ENCODE data around the gene NEURL1.
"Not testable (repeated sequence)": the region's sequence is repeated elsewhere in the genome, so short reads cannot be mapped to it uniquely, and the experiment has no call there.

Gene NEURL1

DNA sequence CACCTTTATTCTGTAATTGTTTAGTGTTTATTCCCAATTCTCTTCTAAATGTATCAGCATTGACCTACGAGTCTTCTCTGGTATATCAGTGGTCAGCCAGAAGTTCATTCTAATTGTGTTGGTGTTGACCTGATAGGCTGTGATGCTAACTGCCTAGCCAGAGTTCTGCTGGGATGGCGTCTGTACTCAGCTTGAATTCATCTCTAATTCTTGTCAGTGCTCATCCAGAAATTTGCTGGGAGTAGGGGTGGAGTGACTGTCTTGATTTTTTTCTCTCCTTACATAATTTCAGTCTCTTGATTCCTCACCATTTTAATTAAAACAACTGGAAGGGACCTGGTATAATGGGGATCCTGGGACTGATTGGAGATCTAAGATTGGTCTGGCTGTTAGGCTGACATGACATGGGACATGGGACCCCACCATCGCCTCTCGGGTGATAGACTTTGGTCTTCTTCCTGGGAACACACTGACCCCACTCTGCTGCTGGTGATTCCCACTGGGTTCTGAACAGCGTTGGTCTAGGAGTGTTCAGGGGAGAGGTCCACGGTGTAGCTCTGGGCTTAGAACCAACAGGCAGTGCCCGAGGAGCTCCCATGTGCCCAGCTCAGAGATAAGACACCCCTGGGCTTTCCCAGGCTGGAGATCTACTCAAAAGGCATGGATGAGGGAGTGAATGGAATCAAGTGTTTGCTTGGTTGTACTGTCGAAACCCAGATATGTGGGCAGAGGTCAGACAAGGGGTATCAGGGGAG, 3.8 kb downstream of the NEURL1 start:
- no peak for DNase-seq

DNA sequence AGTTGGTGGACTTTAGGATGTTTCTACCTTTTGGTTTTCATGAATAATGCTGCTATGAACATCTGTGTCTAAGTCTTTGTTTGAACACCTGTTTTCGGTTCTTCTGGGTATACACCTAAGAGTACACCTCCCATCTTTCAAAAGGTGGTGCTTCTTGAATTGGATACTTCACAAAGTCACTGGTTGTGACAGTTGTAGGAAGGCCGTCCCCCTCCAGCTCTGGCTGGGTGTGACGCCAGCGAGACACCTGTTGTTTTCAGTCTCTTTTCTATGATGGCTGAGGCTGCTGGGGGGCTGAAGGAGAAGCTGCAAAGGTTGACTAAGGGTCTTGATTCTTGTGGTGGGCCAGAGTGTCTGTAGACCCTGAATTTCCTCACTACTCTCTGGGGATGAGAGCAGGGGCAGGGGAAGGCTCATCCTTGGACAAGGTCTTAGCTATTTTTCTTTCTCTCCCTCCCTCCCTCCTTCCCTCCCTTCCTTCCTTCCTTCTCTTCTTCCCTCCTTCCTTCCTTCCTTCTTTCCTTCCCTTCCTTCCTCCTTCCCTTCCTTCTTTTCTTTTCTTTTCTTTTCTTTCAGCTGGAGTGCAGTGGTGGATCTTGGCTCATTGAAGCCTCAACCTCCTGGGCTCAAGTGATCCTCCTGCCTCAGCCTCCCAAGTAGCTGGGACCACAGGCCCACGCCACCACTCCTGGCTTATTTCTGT, 5.6 kb downstream of the NEURL1 start:
- DNase-seq = no peak

DNA sequence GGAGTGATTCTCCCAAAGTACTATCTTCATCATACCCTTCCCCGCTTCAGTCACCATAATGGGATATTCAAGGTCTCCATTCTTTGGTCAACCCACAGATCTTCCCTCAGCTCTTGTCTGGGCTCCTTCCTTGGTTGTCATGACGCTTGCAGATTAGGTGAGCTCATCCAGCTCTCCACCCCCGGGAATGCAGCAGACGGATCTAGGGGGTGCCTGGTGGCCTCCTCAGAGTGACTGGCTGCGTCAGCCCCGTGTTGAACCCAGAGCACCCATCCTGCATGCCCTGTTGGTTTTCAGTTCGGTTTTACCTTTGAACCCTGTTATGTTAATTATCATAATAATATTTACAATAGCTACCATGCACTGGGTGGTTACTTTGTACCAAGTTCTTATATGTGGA, 6.4 kb downstream of the NEURL1 start:
- no peak for DNase-seq

DNA sequence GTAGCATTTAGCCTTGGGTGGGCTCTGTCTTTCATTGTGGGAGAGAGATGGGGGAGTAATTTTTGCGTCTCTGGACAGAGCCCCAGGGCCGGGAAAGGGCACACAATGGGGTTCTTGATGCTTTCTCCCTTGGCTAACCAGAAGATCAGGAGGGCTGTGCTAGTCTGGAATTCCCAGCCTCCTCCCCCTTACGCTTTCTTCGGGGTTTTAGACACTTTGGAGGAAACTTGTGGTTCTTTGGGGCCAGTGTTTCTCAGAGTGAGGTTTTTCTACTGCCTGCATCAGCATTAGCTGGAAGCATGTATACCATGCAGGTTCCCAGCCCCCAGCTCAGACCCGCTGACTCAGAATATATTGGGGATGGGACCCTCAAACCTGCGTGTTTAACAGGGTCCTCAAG, 7.0 kb downstream of the NEURL1 start:
- DNase-seq = no peak

DNA sequence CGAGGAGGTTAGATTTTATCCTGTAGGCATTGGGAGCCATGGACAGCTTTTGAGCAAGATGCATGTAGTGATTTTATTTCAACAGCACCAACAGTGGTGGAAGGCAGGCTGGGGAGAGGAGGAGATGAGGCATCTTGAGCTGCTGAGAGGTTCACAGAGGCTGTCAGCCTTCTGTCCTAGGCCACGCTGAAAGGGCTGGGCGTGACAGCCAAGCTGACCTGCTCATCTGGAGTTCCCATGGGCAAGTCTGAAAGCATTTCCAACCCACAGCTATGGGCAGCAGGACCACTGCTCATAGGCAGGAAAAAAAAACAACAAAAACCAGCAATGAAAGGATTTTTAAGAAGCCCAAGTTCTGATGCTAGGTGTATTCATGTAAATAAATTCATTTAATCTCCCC, 7.7 kb downstream of the NEURL1 start:
- DNase-seq = no peak

DNA sequence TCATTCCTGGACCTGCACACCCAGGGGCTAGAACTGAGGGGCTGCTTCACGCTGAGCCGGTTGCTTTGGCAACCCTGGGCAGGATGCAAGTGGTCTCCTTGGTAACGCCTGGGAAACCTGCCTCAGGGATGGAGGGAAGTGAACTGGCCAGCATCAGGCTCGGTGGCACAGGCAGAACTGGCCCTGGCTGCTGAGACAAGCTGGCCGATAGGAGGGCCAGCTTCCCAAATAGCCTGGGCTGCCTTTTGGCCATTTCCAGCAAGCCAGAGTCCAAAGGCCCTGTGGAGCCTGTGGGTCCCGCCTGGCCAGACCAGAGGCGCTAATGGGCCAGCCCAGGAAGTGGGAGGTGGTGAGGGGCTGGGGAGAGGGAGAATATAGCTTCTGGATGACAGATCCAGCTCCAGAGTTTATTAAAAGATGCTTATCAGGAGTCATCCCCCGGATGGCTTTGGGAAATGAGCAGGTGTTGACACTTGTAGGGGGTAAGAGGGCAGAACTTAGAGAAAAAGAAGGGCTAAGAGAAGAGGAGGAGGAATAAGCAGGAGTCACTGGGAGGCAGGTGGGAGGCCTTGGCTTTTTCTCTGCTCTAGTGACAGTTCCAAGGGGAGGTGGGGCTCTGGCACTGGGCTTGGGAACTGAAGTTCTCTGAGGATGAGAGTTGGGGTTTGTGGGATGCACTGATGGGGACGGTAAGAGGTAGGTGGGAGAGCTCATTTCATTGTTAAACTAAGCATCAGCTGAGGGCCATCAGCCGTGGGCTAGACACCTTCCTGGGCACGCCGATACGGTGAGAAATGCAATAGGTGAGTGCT, 9.6 kb downstream of the NEURL1 start:
- no peak for DNase-seq

DNA sequence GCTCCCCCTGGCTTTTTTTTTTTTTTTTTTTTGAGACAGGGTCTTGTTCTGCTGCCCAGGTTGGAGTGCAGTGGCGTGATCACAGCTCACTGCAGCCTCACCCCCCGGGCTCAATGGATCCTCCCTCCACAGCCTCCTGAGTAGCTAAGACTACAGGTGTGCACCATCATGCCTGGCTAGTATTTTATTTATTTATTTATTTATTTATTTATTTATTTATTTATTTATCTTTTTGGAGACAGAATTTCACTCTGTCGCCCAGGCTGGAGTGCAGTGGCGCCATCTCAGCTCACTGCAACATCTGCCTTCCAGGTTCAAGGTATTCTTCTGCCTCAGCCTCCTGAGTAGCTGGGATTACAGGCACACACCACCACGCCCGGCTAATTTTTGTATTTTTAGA, 10.3 kb downstream of the NEURL1 start:
- not testable (repeated sequence) for DNase-seq

DNA sequence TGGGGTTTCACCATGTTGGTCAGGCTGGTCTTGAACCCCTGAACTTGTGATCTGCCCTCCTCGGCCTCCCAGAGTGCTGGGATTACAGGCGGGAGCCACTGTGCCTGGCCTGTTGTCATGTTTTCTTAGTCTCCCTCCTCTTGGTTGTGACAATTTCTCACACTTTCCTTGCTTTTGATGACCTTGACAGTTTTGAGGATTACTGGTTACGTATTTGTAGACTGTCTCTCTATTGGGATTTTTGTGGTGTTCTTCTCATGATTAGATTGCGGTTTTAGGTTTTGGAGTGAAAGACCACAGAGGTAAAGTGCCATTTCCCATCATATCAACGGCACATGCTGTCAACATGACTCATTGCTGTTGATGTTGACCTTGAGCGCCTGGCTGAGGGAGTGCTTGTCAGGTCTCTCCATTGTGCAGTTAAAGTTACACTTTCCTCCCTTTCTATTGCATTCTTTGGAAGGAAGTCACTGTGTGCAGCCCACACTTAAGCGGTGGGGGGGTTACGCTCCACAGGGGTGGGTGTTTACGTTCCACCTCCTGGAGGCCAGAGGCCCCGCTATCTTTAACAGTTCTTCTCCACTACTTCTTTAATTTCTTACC, 10.8 kb downstream of the NEURL1 start:
- peak; percentile 72 for DNase-seq

DNA sequence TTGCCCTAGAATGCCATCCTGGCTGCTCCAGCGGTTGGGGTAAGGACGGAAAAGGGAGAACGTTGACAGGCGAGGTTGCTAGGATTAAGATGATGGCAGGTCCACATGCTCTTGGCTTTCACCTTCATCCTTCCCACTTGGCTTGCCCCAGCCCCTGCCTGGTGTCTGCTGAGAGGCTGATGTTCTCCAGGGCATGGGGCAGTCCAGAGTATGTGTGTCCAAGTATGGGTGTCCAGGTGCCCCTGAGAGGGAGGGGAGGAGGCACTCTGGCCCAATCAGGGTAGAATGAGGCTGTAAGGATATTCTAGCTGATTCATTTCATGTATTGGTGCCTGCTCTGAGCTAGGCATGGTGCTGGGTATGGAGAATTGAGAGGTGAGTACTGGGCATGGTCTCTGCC, 12.6 kb downstream of the NEURL1 start:
- DNase-seq = no peak

DNA sequence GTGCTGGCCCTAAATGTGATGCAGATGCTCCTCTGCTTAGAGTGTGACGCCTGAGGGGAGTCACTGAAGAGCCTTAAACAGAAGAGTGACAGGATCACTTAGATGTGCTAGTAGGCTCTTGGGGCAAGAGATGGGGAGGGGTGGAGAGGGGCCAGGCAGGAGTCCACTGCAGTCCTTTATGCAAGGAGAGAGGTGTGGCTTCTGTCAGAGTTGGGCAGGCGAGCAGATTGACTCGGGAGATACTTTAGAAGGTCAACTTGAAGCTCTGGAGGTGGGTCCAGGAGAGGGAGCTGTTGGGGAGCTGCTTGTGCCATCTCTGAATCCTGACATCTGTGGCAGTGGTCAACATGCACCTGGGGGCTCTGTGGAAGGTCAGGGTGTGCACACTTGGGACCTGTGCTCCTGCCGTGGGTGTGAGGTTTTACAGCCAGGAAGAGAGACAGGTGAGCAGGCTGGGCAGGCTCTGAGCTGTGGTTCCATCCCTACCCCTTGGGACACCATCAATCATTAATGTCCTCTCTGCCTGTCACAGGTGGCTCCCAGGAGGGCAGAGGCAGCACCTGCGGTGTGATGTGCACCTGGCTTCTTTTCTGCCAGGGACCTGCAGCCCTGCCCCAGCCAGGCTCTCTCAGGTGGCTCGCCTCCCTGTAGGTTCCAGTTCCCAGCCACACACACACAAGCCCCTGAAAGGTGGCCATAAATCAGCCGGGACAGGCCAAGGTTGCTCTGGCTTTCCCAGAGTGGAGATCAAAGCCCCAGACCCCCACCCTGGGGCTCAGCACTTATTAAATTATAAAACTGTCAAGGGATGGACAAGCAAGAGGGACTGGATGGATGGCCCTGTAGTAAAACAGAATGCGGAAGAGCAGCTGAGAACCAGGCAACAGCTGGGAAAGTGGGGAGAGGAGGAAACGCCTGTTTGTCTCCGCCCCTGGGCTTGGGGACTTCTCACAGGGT, 14.0 kb downstream of the NEURL1 start:
- DNase-seq = peak; percentile 10

DNA sequence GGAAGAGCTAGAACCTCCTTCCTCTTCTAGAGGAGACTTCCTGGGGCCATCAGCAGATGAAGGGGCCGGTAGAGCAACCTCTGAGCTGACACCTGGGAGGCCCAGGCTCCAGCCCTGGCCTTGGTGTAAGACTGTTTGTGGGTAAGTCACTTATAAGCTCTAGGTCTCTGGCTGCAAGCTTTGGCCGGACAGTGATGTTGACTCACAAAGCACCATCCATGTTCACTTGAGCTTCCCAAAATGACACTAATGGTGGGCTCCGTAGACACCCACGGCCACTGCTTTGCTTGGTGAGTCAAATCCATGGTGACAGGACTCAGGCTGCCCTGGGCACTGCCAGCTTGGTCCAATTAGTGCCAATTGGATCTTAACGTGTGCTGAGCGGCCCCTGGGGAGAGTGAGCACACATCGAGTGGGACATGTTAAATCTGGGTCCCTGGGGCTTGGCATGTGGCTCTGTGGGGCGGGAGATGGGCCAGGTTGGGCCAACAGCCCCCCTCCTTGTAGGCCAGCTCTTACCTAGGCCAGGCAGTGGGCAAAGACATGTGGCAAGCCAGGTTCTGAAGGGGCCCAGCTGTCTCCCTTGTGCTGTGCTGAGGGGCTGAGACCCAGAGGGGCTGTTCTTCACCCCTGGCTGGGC, 16.7 kb downstream of the NEURL1 start:
- DNase-seq = no peak

DNA sequence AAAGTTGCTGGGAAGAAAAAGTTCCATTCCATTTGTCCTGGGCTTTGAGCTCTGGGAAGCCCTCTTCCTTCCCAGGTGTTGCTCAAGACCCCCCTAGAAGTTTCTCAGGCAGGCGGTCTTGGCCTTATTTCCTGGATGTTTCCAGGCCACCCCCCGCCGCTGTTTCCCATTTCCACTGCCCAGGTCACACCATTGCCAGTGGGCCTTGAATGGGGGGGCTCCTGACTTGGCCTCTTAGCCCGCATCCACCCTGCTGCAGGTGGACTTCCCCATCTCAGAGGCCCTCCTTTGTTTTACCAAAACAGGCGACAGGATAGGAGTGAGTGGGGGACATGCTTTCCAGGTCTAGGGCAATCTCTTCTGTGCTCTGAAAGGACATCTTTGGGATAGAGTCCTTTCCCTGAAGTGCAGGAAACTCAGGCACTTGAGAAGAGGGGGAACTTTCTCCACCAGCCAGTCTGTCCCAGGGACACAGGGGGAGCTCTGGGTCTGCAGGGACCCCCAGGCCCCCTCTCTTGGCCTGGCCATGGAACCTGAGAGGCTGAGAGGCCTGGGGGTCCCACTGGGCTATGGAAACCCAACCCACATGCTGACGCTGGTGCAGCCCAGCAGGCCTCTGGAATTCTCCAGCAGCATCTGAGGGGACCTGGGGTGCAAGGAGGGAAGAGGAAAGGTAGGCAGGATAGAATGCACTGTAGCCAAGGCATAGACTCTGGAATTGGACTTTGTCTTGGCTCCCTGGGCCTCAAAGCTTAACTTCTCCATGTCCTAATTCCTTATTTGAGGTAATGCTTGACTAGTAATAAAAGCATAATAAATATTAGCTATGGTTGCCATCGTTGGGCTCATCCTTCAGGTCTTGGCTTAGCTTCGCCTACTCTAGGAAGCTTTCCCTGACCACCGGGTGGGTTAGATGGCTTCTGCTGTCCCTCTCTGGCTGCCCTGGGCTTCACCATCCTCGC, 17.6 kb downstream of the NEURL1 start:
- DNase-seq = no peak

DNA sequence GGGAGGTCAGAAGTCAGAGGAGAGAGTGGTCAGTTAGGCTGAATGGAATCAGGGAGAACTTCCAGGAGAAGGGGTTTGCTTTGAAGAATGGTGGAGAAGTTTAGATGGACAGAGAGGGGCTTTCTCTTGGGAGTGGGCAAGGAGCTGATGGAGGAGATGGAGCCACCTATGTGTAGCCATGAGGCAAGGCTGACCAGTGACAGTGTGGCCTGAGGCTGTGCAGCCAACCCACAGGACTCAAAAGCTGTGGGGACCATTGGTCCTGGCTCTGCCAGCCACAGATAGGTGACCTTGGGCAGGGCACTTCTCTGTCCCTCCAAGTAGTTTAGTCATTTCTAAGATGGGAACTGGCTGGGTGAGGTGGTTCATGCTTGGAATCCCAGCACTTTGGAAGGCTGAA, 18.7 kb downstream of the NEURL1 start:
- DNase-seq = no peak

DNA sequence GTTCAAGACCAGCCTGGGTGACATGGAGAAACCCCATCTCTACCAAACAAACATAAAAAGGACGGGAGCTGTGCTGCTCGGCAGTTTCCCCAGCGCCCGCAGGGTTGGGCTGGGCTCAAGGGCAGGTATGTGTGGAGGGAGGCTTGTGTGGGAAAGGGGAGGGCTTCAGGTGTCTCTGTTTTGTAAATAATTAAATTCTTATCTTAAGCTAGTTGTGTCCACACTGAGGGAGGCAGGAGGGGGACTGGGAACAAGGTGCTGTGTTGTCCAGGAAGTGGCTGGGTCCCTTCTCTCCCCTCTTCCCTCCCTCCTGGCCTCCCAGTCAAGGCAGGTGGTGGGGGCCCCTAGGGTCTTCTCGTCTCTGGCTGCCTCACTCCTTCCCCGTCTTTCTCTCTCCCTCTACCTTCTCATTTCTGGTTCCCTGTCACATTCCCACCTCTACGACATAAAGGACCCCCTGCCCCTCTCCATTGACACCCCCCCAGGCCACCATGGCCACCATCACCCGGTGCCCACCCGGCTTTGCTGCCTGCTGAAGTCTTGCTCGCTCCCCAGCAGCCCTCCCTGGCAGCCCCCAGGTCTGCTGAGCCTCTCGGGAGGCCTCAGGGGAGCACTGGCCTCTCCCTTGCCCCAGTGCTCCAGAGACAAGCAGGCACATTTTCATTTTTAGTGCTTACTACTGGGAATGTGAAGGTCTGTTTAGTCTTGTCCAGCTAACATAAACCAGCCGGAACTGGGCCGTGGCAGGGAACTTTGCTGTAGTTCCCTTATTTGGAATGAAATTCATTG, 19.3 kb downstream of the NEURL1 start:
- DNase-seq = no peak

DNA sequence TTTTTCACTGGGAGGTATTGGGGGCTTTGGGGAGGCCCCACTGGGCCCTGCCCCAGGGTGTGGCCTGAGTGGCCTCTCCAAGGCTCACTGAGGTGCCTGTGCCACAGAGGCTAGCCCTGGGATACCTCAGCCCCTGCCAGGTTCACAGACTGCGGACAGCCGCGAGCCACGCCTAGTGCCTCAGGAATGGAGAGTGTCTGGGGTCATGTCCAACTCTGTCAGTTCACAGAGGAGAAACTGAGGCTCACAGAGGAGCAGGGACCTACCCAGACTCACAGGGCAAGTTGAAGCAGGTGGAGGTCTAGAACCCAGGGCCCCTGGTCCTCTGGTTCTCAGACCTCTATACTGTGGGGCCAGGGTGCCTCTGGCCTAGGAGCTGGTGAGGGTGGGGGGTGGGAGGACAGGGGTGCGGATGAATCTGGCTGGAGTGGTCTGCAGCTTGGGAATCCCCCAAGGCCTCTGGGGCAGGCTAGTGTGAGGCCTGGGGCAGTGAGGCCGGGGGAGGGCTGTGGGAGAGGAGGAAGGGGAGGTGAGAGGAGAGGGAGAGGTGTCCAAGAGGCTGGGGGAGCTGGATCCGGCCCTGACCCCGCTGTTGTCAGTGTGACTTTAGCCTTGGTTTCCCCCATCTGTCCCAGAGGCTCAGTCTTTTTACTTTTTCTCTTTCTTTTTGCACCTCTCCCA, 20.0 kb downstream of the NEURL1 start:
- DNase-seq = no peak

DNA sequence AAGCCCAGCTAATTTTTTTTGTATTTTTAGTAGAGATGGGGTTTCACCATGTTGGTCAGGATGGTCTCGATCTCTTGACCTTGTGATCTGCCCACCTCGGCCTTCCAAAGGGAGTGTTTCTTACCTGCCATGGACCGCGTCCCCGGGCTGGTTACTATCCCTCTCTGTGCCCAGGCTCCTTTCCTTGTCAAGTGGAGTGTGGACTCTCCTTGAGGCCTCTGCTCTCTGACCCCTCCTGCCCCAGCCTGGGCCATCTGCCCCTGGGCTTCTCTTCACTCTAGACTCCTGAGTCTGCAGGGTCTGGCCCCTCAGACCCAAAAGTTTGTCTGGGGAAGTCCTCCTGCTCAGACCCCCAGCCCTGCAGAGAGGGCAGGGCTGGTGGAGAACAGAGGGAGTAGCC, 20.7 kb downstream of the NEURL1 start:
- DNase-seq = no peak

DNA sequence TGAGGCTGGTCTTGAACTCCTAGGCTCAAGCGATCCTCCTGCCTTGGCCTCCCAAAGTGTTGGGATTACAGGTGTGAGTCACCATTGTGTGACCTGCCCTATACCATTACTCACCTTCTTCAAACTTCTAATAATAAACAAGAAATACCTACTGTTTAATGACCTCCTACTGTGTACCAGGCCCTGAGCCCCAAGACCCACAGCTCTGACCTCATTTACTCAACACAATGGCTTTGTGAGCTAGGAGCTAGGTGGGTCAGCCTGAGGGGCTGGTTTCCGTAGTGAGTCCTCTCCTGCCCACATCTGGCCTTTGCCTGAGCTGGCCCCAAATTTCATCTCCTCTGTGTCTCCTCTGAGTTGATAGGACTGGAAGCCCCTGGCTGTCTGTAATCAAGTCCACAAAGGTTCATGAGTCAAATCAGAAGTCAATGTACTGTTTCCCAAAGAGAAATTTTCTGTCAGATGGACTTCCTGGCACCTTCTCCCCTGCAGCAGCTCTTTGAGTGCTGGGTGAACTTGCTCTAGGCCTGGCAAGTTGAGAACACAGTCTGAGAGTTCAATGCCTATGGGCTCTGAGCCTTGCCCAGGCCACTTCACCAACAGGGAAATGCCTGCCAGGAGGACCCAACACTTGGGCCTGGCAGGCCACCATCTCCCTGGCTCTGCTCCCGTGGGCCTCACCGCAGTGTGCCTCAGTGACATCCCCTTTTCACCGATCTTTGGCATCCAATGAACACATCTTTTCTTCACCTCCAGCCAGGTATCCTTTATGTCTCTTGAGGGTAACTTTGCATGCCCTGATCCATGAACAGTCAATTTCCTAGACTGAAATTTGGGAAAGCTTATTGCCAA, 24.0 kb downstream of the NEURL1 start:
- no peak for DNase-seq

DNA sequence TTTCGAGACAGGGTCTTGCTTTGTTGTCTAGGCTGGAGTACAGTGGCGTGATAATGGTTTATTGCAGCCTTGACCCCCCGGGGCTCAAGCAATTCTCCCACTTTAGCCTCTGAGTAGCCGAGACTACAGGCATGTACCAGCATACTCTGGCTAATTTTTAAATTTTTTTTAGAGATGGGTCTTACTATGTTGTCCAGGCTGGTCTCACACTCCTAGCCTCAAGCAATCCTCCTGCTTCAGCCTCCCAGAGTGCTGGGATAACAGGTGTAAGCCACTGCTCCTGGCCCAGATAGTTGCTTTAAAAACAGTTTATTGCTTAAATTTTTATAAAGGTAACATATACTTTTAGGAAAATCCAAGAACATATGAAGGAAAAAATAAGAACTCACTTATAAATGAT, 26.3 kb downstream of the NEURL1 start:
- no peak for DNase-seq

Data from hematopoietic multipotent progenitor cell treated with erythropoietin and hydrocortisone succinate and interleukin-3 and kit ligand, for 4 days (in vitro differentiated cells).